Measurements from ENCODE around the gene ZNF547.

GRCh38 chr19:57389194-57389729 is 25.9 kb downstream of the ZNF547 start:
- TF ChIP-seq POLR2A (IDR thresholded peaks at IDR 0.05) (no peak), CTCF (IDR thresholded peaks at IDR 0.05) (no peak)
